Thyroid gland (tissue), 4 donors: Measurements from ENCODE around the gene STK11IP. TPM values are rescaled to one million over a fixed set of nuclear protein-coding genes. Genes with fewer than 3 reads are reported as not detected.

Source experiments
- DNase-seq, 2 donors: peaks; one replicate each; pipeline ENCODE4 v3.0.0-alpha.2; 2019
- H3K27ac ChIP-seq, 3 donors: fragments of 200-600 bp; sonication (generic); 1 replicate in 2 of 3; 2 replicates in 1 of 3; pipeline ENCODE4 v1.5.1; 2016 to 2019; ENCODE audit warnings: mild to moderate bottlenecking in 1 of 3, moderate library complexity in 1 of 3
- H3K27me3 ChIP-seq: fragments of 200-600 bp; sonication (generic); one replicate; pipeline ENCODE4 v1.5.1; 2019
- H3K36me3 ChIP-seq, 2 donors: fragments of 200-600 bp; sonication (generic); one replicate each; pipeline ENCODE4 v1.5.1; 2016 to 2019
- H3K4me1 ChIP-seq, 2 donors: fragments of 200-600 bp; sonication (generic); one replicate each; pipeline ENCODE4 v1.5.1; 2017 to 2019
- H3K4me3 ChIP-seq, 3 donors: fragments of 200-600 bp; sonication (generic); replicated peaks in 1 of 3; 1 replicate in 2 of 3; 2 replicates in 1 of 3; pipeline ENCODE4 v1.5.1; 2016; ENCODE audit warnings: mild to moderate bottlenecking in 1 of 3
- H3K9me3 ChIP-seq: fragments of 200-600 bp; sonication (generic); one replicate; pipeline ENCODE4 v1.5.1; 2017
- CTCF ChIP-seq, 6 experiments: fragments of 200-600 bp in 3 of 6; fragments of 450-650 bp in 3 of 6; sonication (generic) in 3 of 6; IDR thresholded peaks; one replicate each; pipeline ENCODE4 v1.5.1; 2016 to 2019; ENCODE audit warnings: antibody characterized with exemption in 6 of 6, mild to moderate bottlenecking in 2 of 6, inconsistent platforms in 1 of 6, moderate library complexity in 1 of 6
- POLR2A ChIP-seq, 2 donors: fragments of 450-650 bp; IDR thresholded peaks; one replicate each; pipeline ENCODE4 v1.6.1; 2017; ENCODE audit warnings: antibody characterized with exemption in 2 of 2, mild to moderate bottlenecking in 2 of 2, moderate library complexity in 1 of 2
- WGBS, 2 donors: methylation state at CpG; one replicate each; pipeline ENCODE4 v1.1.5; 2017; 5-methylcytosine and 5-hydroxymethylcytosine counted together
- intact Hi-C: fragments of 100-400 bp; cut with DNase I; formaldehyde crosslinking; loops from one replicate; pipeline ENCODE4 v1.15.1; 2023
- total RNA-seq, 4 donors: library from RNA; depleted of rRNA; stranded (reverse); fragments of >200 nt; gene quantifications; one replicate each; pipeline ENCODE4 v1.2.3, GENCODE V29; 2016

STK11IP gene
- total RNA-seq, 4 donors from 2014 or later: 14.6 to 25.0 (median 19.7) TPM

DNA sequence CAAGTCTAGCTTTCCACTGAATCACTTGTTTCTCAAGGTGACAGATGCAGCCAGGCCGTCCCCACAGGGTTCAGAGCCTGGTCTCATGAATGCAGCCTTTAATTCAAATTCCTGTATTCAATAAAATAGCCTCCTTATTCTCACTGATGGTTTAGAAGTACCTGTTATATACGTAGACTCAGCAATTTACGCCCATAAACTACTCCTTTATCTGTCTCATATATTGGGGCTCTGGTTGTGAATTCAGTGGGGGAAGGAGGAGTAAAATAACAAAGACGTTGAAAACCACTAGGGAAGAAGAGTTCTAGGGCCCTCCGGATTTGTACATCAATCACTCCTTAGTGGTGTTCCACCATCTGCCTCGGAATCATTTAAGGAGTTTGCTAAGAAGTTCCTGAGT lies 28.0 kb upstream of the STK11IP start:
- peaks cover 14 to 25% of the 10 kb centered on the region in 2 donors for H3K4me1 ChIP-seq
- 83 to 84% methylated on average over 6 of the region's 6 CpGs for WGBS, 2 donors
- H3K4me3 ChIP-seq: no peak overlapping the region
- no peaks in the 10 kb centered on the region for H3K27me3 ChIP-seq
- no peak overlapping the region for H3K27ac ChIP-seq
- no peaks in the 10 kb centered on the region for H3K9me3 ChIP-seq
- intact Hi-C loops: no loop called here
- TF ChIP-seq POLR2A (IDR thresholded peaks at IDR 0.05) (no peak), CTCF (IDR thresholded peaks at IDR 0.05) (no peak)
- peaks cover 0 to 2% of the 10 kb centered on the region in 2 donors for H3K36me3 ChIP-seq
- no peak for DNase-seq

DNA sequence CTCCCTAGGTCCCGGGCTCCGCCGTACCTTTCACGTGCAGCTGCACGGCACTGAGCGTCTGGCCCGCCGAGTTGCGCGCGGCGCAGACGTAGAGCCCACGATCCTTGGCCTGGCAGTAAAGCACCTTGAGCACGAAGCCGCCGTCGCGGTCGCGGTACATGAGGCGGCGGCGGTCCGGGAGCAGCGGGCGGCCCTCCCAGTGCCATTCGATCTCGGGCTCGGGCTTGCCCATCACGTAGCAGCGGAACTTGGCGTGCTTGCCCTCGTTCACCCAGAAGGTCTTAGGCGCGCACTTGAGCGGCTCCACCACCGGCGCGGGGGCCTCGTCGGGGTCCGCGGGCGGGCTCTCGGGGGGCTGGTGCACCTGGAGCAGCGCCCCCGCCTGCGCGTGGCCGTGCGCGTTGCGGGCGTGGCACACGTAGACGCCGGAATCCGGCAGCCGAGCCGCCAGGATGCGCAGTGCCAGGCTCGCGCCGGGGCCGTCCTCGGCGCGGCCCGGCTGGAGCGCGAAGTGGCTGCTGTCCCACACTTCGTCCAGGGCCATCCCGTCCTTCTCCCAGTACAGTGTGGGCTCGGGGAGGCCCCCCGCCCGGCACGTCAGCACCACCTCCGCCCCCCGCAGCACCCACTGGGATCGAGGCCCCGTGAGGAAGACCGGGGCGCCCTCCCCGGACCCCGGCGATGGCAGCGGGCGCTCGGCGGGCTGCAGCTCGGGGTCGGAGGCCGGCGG lies 27.3 kb upstream of the STK11IP start:
- H3K27me3 ChIP-seq: no peaks in the 10 kb centered on the region
- H3K4me1 ChIP-seq: peaks cover 21 to 32% of the 10 kb centered on the region in 2 donors
- intact Hi-C loops: no loop called here
- H3K4me3 ChIP-seq: peak overlapping the region; percentile 50 to 77 (median 66)
- DNase-seq: peak; percentile 41 to 53
- WGBS, 2 donors: 45 to 48% methylated on average over 10 to 22 of the region's 95 CpGs
- H3K36me3 ChIP-seq: peaks cover 0 to 2% of the 10 kb centered on the region in 2 donors
- H3K27ac ChIP-seq: peak overlapping the region; percentile 38 to 78 (median 77)
- H3K9me3 ChIP-seq: no peaks in the 10 kb centered on the region
- TF ChIP-seq CTCF (IDR thresholded peaks at IDR 0.05): peak in 1 of 6 experiments; percentile 4
- peak in 1 of 2 donors; percentile 54 for TF ChIP-seq POLR2A (IDR thresholded peaks at IDR 0.05)

GRCh38 chr2:219570924-219571310 lies 26.7 kb upstream of the STK11IP start:
- Histone ChIP-seq H3K4me3 (peak overlapping the region; percentile 50 to 77 (median 66)), H3K27ac (peak overlapping the region; percentile 38 to 78 (median 77)), H3K4me1 (peaks cover 25 to 37% of the 10 kb centered on the region in 2 donors), H3K27me3 (no peaks in the 10 kb centered on the region), H3K9me3 (no peaks in the 10 kb centered on the region), H3K36me3 (peaks cover 0 to 2% of the 10 kb centered on the region in 2 donors)
- DNase-seq: peak in 1 of 2 donors; percentile 34
- WGBS, 2 donors: no CpG with 5 or more reads among the region's 55 CpGs
- intact Hi-C loops: no loop called here
- TF ChIP-seq CTCF (IDR thresholded peaks at IDR 0.05): no peak
- no peak for TF ChIP-seq POLR2A (IDR thresholded peaks at IDR 0.05)

DNA sequence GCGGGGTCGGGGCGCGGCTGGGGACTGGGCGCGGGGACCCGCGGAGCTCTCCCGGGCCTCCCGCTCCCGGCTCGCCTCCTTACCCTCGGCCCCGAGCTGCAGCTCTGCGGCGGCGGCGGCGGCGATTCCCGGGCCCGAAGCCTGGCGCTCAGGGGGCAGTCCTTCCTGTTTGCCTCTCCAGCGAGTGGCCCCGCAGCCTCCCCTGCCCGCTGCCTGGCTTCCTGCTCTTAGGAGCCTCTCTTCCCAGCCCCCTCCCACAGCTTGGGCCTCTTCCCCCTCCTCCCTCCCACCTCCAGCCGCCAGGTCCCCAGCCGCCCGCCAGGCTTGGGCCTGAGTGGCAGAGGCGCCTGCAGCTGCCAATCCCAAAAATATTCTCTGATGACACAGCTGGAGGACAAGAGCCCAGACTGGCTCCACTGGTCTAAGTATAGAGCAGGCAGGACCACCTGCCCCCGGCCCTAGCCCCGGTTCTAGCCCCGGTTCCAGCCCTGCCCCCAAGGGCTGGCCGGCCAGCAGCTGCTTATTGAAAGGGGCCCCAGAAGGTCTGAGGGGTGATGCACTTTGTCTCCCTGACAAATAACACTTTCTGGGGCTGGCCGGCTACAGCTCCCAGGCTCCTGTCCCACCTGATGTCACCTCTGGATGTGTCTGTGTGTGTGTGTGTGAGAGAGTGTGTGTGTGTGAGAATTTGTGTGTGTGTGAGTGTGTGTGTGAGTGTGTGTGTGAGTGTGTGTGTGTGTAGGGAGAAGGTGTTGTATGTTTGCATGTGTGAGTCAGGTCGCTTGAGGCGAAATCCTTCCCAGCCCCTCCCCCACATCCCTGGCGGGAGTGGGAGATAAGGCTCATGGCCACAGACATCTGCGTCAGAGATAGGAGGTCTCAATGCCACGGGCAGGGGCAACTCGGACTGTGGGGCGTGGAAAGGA lies 26.1 kb upstream of the STK11IP start, which contains the start of gene OBSL1:
OBSL1 (minus strand) TSS at position 229 of the 926 bp plus-strand sequence. CDS start 307 bp downstream, outside the sequence.
- TF ChIP-seq POLR2A (IDR thresholded peaks at IDR 0.05) (peak in 1 of 2 donors; percentile 61), CTCF (IDR thresholded peaks at IDR 0.05) (peak in 1 of 6 experiments; percentile 9)
- WGBS, 2 donors: 18 to 25% methylated on average over 18 to 27 of the region's 42 CpGs
- H3K4me1 ChIP-seq: peaks cover 31 to 43% of the 10 kb centered on the region in 2 donors
- H3K9me3 ChIP-seq: no peaks in the 10 kb centered on the region
- peaks cover 0 to 2% of the 10 kb centered on the region in 2 donors for H3K36me3 ChIP-seq
- H3K4me3 ChIP-seq: peak within 1 kb of the TSS; percentile 50 to 77 (median 66)
- H3K27me3 ChIP-seq: no peaks in the 10 kb centered on the region
- H3K27ac ChIP-seq: peak within 1 kb of the TSS; percentile 38 to 78 (median 77)
- peak; percentile 87 to 91 for DNase-seq
- intact Hi-C loops: no loop called here
